Measurements from ENCODE around the gene NAALADL2.
"Not testable (repeated sequence)": the region's sequence is repeated elsewhere in the genome, so short reads cannot be mapped to it uniquely, and the experiment has no call there.

Gene NAALADL2

DNA sequence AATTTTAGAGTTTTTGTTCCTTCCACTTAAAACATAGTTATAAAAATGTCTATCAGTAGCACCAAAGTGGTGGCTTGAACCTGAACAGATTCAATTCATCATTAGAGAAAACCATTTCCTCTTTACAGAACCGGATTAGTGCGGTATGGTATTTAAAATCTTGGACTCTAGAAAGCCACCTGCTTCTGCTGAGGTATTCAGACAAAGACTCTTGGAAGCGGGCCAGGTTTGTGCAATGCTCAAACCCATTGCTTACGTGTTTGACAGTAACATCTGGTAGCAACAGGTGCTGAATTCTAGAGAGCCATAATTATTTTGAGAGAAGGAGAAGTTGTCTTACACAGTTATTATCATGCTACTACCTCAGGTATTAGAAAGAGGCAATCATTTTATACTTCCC lies 290.5 kb downstream of the NAALADL2 start:
- no peak for DNase-seq

DNA sequence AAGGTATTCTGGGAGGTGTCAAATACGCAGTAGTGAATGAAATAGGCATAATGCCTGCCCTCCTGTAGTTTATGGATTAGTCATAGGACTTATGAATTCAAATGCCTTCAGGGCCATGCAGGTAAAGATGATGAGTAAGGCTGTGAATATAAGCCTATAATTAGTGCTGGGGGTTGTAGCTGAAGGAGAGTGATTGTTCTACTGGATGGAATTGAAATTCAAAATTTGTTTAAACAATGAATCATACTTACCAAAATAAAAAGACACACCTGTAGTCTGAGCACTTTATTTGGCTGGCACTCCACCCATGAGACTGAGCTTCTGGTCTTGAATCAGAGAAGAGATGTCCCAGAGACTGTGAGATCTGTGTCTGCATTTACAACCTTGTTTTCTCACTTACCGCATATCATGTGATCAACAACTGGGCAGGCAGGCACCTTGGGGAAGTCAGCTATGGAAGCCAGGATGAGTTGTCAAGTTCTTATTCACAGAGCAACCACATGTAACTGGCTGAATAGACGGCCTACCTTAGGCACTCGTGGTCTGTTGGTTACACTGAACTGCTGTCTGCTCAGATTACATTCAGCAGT lies 291.8 kb downstream of the NAALADL2 start:
- no peak for DNase-seq

DNA sequence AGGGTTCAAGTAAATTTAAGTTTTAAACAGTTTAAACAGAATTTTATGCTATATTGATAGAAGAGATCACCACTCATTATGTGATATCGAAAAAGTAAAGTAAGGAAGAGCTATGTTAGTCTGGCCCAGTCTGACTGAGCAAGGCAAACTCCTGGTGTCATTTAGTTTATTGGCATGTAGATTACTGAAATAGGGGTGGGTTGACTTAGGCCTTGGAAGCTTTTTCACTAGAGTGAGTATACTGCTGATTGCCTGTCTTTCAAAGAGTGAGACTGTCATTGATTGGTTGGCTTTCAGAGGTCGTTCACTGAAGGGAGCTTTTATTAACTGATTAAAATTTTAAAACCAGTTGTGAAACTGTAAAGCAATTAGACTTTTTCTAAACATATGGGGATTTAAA lies 294.5 kb downstream of the NAALADL2 start:
- DNase-seq = no peak

DNA sequence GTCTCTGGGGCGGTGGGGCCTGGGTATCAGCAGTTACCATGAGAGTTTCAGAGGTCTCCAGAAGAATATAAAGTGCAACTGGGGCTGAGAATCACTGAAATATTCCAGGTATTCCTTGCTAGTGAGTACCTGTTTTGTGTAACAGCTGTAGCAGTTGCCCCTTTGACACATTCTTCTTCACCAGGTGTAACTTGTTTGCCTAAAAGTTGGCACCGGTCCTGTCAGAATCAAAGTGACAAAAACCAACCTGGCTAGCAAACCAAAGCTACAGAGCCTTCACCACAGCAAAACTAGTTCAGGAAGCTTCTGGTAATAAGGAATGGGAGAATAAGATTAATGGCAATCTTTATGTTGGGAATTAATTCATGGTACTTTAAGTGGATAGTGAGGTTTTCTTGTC lies 296.0 kb downstream of the NAALADL2 start:
- DNase-seq = no peak

DNA sequence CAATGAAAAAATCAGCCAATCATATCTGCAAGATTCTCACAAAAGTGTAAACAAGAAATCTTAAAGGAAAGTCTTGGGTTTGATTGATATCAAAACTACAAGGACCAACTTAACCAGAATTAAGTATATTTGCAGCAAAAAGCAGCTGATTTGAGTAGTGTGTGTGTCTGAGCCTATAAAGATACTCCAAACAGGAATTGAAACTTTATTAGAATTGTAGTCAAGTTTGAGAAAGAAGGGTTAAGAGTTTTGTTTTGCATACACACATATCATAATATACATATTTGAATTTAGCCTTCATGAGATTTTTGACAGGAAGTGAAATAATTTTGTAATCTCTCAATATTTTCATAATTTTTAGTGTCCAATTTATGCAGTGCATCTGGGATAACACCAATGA lies 300.1 kb downstream of the NAALADL2 start:
- DNase-seq = no peak

DNA sequence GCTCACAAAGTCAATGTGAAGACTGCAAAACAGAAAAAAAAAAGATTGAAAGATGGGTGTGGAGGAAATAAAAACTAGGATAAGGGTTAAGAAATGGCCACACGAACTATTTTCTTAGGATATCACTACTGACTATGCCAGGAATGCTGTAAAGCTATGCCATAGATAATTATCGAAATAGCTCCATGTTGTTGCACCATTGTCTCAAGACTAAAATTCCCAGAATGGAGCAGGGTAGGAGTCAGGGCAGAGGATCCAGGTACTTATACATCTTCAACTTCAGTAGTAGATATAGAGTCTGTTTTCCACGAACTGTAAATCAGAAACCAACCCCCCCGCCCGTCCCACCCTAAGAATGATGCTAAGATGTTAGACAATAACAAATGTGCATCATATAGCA lies 302.2 kb downstream of the NAALADL2 start:
- no peak for DNase-seq

DNA sequence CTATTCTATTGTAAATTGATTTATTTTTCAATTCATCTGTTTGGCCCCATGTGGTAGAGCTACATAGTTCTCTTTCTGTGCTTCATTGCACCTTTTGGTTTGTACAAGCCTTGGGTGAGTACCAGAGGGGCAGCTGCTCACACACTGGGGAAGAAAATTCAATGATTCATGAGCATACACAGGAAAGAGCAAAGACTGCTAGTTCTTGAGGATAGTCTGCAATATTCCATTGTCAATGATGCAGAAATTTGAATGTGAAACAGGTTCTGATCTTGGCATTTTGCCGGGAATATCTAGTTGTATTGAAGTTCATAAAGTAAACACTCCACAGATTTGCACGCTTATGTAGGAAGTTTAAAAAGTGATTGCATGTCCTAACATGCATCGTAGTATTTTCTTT lies 304.6 kb downstream of the NAALADL2 start:
- DNase-seq = no peak

DNA sequence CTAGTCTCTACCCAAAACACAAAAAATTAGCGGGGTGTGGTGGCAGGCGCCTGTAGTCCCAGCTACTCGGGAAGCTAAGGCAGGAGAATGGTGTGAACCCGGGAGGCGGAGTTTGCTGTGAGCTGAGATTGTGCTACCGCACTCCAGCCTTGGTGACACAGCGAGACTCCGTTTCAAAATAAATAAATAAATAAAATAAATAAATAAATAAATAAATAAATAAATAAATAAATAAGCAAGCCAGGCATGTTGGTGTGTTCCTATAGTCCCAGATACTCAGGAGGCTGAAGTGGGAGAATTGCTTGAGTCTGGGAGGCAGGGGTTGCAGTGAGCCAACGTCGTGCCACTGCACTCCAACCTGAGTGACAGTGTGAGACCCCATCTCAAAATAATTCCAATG lies 314.0 kb downstream of the NAALADL2 start:
- DNase-seq = not testable (repeated sequence)

DNA sequence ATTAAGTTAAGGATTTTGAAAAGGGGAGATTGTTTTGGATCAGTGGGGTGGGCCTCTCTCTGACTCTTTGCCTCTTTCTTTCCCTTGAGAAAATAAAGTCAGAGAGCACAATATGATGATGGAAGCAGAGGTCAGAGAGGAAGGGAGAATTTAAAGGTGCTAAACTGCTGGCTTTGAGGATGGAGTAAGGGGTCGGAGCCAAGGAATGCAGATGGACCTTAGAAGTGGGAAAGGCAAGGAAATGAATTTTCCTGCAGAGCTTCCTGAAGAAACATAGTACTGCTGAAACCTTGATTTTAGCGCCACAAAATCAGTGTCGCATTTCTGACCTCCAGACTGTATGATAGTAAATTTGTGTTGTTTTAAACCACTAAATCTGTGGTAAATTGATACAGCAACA lies 317.4 kb downstream of the NAALADL2 start:
- DNase-seq = no peak

DNA sequence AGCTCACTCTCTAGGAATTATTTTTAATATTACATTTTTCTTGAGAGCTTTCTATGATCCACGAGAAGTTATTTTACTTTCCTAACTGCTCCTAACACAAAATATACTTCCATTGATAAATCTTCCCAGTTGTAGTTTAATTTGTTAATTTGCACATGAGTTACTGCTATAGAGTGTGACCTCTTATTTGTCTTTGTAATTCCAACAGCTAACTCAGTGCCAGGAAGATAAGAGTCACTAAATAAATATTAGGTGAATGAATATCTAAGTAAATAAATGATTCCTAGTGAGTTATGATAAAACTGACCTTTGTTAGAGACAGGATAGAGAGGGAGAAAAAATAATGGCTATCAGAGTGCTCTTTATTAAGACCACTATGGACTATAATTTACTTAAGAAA lies 319.9 kb downstream of the NAALADL2 start:
- no peak for DNase-seq

DNA sequence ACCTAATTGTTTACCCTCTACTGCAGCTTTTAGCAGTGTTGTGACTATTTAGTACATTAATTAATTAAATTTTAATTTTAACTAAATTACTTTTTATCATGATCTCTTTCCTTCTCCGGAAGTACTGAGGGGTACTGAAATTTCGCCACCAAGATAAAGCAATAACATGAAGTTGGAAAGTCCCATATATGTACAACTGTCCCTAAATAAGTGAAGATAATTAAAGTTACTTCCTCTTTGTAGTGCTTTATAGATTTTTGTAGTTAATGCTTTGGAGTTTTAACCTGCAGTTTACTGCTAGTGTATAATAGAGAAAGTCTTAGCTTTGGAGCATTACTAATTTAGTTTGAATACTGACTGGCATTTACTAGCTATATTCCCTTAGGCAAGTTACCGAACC lies 325.3 kb downstream of the NAALADL2 start:
- no peak for DNase-seq

DNA sequence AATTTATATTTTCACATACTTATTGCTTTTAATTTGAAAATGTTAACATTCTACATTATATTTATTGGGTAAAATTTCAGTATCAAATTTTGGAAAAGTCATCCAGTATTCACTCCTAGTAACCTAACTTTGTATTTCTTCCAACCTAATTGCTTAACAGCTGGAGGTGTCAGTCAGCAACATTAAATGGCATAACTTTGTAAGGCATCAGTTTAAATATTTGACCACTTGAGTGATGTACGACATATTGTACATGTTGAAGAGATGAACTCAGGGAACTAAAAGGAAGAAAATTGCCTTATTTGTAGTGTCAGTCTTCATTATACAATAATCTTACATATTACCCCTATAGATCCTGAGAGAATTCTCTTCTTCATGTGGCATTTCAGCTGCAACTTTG lies 326.8 kb downstream of the NAALADL2 start:
- DNase-seq = no peak

DNA sequence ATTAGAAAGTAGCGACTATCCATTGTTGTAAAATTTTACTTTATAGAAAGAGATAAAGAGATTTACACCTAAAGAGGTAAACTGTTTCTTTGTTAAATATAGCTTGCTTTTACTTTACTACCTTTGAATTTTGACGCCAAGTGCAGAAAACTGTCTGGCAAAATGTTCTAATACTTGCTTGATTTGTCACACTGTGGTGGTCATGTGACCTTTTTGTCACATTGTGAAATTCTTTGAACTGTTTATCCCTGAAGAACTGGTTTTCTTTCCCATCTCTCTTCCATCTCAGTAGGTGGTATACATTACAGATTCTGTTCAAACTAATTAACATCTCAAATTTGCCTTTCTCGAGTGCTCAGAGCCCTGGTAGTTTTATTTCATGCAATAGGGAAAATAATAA lies 327.4 kb downstream of the NAALADL2 start:
- DNase-seq = no peak

DNA sequence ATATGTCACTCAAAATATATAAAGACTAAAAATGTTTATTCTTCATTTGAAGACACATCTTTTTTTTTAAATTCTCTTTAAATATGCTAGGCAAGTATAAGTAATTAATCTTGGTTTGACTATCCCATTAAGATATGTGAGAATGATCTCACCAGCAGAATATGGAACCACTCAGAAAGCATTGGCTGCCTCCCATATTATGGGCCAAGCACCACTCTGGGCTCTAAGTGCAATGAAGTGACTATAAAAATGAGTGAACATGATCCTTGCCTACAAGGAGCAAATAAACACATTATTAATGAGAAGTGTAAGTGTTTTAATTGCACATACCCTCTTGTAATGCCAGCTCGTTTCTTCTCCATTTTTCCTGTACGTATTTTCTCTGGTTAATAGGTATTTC lies 328.5 kb downstream of the NAALADL2 start:
- no peak for DNase-seq

DNA sequence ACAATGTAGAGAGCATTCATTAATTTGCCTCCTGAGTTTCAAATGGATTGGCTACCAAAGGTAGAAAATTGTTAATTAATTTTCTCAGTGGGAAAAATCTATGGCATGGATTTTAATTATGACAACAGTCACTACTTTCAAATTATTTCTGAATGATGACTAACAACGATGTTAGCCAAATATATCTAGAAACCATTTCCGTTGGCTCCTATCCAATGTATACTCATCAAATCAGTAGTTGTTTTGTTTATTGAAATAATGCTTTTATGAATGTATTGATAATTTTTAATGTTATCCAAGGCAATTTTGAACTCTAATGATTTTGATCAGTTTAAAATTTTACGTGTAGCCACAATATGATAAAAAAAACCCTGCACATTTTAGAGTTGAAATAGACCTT lies 333.4 kb downstream of the NAALADL2 start:
- no peak for DNase-seq

DNA sequence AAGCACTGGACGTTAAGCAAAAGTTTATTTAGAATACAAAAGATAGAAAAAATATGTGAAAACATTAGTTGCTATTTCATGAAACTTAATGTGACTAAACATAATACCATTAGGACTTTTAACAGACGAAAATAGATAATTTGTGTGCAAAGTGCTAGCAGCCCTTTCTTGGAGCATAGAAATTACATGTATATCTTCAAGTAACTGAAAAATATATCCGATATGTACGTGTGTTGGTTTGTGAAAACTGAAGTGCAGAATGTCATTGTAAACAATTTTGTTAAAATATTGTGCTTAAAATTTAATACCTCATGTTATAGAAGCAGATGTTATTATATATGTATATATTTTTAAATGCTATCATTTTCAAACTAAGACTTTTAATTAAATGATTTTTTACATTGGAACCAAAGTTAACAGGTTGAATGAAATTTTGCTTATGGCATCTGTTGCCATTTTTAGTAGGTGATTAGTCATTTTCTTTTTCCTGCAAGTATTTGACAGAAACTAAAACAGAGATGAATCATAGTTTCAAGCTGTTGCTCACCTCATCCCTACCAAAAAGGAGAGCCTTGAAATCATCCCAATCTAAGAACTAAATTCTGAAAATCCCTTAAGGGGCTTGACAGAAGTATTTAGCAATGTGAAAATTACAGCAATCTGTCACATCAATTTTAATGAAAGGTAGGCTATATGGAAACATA lies 334.8 kb downstream of the NAALADL2 start:
- no peak for DNase-seq

DNA sequence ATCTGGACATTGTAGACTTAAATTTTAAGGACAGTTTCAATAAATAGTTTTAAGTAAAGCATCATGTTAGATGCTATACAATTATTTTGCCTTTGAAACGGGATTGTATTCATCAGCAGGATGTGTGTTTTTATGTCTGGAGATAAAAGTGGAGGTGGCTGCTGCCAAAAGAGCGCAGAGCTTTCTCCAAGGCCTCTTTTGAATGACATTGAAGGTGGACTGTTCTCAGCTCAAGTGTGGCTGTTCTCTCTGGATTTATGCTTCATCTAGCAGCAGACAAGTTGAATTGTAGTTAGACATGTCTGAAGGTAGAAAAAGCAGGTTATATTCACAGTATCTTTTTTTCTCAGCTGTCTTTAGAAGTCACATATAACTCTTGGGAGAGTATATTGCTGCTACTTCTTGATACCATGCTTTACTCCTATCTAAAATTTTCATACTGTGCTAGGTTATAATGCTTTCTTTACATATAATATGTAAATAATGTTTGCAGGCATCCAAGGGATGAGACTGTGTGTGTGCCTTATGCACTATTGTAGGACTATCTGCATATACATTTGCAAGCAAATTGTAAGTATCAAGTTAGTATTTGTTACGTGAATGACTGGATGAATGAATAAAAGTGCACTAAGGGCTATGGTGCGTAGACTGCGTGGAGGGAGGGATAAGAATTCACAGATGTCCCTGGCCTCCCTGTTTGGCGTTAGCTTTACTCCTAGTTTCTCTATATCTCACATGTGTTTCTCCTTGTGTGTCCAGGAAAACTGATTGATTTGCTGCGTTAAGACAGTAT lies 340.1 kb downstream of the NAALADL2 start:
- DNase-seq = no peak

DNA sequence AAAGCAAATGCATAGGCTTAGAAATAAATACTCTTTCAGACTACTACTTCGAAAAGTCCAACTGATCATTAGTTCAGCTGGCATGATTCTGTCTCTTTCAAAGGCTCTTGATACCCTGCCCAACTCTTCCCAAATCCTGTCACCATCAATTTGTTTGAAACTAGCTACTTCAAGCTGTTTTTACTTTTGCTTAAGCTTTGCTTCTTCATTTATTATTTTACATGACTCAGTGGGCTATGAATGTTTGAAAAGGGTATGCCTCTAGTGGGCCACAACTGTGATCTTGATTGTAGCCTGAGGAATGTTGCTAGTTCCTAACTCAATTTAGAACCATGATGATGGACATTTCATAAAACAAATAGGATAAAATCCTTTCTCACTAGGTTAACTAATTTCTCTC lies 340.8 kb downstream of the NAALADL2 start:
- DNase-seq = no peak

DNA sequence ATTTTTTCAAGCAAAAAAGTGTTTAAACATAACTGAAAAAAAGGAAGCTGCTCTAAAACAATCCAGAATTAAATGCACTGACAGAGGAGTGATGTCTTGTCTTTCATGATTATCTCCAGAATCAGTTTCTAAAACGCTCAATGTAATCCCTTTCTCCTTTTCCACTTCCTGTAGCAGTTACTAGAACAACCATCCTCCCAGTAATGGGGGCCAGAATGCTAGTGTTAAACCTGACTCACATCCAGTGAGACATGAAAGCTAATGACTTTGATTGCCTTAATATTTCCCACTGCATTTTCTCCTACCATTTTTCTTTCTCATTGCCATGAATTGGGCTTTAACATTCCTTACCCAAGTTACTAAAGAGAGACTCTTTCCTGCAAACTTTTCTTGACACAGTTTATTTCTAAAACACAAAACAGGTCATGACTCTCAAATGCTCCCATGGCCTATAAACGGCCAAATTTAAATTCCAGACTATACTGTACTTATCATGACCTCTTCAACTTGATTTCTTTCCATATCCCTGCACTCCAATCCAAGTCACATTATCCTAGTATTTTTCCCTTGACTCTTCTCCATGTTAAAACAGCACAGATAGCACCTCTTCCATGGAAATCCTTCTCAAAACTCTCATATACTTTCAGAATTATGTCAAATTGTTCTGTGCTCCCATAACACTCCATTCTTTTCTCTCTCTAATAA lies 341.4 kb downstream of the NAALADL2 start:
- no peak for DNase-seq

DNA sequence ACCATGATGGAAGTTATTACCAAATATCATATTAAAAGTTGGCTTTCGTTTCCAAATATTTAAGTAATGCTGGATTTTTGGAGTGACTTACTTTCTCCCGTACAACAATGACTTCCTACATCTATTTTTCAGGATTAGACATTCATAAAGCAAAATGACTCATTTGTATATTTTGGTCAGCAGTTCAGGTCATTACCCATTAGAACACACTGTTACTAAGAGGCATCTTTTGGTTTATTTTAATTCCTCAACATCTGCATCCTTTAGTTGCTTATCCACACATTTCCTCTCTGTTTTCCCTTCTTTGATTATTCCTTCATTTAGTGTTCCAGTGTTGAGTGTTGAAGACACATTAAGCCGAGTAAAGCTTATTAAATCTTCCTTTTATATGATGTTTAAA lies 348.2 kb downstream of the NAALADL2 start:
- no peak for DNase-seq

DNA sequence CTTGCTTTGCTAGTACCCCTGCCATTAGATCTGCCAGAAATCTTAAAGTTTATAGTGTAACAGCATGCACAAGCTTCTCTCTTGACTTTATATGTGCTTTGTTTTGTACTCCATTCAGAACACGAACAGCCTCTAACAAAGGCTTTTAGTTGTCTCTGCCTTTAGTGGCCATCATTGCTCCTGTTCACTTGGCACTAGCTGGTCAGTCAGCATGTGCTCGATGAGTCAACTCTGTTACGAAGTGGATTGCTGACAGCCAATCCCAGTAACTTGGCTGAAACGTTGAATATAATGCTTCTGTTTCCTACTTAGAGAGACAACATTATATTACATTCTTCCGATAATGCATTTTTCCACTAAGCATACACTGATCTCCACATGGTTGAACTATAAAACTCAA lies 349.2 kb downstream of the NAALADL2 start:
- no peak for DNase-seq

DNA sequence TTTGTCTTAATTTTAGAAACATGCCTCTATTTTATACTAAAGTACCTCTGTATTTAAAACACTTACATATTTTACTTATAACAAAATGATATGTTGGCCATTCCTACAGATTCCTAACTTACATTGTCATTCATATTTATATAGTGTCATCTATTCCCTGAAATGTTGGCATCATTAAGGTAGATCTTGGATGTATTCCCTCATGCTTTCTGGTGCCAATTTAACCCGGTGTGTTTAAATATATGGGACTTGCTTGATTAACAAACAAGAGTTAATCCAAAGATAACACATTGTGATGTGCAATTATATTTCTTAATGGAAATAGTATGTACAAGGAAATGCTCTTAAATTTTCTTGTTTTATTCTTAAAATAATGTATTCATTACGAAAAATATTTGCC lies 352.3 kb downstream of the NAALADL2 start:
- DNase-seq = no peak

DNA sequence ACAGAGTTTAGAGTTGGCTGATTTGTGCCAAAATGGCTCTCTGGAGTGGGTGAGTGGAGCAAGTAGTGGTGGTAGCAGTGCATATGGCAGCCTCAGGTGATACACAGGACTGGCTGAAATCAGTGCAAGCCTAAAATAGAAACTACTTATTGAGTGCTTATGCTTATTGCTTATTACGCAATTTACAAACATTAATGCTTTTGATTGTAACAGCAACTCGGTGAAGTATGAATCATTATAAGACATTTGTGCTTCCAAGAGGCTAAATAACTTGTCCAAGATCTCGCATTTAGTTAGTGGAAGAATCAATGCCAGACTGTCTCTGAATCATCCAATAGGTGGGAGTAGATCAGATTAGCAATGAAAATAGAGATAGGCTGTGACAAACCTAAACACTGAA lies 353.8 kb downstream of the NAALADL2 start:
- no peak for DNase-seq

DNA sequence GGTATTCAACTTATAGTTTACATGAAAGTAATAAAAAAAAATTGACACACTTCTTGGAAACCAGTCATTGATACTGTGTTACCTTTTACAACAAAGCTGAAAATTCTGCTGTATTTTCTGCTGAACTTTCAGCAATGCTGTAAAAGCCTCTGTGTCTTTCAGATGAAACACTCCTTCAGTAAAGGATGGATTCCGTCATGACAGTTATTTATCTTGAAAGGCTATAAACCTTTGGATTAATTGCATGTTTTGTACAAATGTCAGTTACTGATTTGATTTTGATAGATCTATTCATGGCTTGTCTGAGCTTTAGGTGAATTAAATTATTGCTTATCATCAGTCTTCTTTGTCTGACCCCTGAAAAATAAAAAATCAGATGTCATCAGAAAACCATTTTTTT lies 355.1 kb downstream of the NAALADL2 start:
- DNase-seq = no peak
